Measurements from ENCODE around the gene ATRNL1. TPM values are rescaled to one million over a fixed set of nuclear protein-coding genes. Genes with fewer than 3 reads are reported as not detected.

The ATRNL1 gene
- total RNA-seq, 4 donors from 2014 or later = 4.4 to 18.4 (median 14.4) TPM

DNA sequence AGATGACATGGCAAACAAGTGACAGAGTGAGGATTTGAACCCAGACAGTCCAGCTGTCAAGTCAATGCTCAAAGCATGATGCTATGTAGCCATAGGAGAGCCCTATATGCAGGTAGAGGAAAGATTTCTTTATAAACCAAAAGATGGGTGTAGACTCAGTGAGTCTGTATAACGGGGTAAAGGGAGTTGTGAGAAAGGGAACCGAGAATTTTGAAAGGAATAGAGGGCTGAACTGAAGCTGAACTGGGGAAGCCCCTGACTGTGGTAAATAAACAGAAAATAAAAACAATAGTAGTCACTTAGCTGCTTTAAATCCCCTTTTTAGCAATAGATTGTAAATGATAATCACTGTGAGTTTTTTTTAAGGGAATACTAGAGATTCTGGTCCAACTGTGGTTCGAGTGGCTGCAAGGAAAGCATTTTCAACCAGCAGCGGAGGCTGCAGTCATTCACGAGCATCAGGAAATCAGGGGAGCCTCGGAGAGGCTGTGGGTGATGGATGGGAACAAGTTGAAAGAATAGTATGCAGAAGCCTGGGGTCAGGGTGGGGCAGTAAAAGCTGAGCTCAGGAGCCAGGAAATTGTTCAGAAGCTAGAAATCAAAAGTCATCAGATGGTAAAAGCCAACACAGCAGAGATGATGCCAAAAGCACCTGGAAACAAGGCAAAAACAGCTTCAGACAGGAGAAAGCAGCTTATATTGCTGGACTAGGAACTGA, 786.4 kb downstream of the ATRNL1 start:
- in situ Hi-C loops (cut with MboI; ENCODE audit: low pct_ligation_motif_present in 1 of 4, low pct_unique_long_range_greater_than_20kb in 1 of 4, low sequenced_read_pairs in 3 of 4) = no loop called here
- no peaks in the 10 kb centered on the region for H3K4me1 ChIP-seq
- intact Hi-C loops (cut with DNase I; ENCODE audit: low total_unique reads) = no loop called here
- no peak for DNase-seq
- TF ChIP-seq EP300 (IDR thresholded peaks at IDR 0.05; ENCODE audit: low read depth) = no peak
- no peaks in the 10 kb centered on the region for H3K27me3 ChIP-seq
- H3K4me3 ChIP-seq = no peak overlapping the region
- H3K36me3 ChIP-seq = no peaks in the 10 kb centered on the region
- 47 to 68% methylated on average over 6 of the region's 6 CpGs for WGBS, 2 donors (ENCODE audit: low coverage in 1 of 2)
- H3K27ac ChIP-seq = no peak overlapping the region
- H3K9me3 ChIP-seq = no peaks in the 10 kb centered on the region

DNA sequence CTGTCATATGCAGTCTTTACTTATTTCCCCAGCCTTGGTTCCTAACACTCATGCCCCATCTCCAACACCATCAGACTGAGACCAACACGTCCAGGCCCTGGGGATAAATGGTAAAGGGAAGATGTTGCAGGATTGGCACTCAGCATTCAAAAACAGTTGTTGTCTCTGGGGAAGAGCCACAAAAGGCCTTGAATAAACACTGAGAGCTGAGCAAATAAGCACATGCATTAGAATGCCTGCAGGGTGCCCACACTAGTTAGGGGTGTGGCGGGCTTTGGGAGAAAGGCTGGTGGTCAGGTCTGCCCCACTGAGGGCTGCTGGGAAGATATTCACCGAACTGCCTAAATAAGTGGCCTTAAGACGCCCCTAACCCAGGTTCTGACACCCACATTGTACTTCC, 788.9 kb downstream of the ATRNL1 start:
- Histone ChIP-seq H3K4me3 (no peak overlapping the region), H3K9me3 (no peaks in the 10 kb centered on the region), H3K27ac (no peak overlapping the region), H3K27me3 (no peaks in the 10 kb centered on the region), H3K4me1 (no peaks in the 10 kb centered on the region), H3K36me3 (no peaks in the 10 kb centered on the region)
- DNase-seq = no peak
- intact Hi-C loops (cut with DNase I; ENCODE audit: low total_unique reads) (no loop called here), in situ Hi-C loops (cut with MboI; ENCODE audit: low pct_ligation_motif_present in 1 of 4, low pct_unique_long_range_greater_than_20kb in 1 of 4, low sequenced_read_pairs in 3 of 4) (no loop called here)
- WGBS, 2 donors (ENCODE audit: low coverage in 1 of 2) = 82 to 100% methylated on average over 1 to 4 of the region's 4 CpGs
- no peak for TF ChIP-seq EP300 (IDR thresholded peaks at IDR 0.05; ENCODE audit: low read depth)

DNA sequence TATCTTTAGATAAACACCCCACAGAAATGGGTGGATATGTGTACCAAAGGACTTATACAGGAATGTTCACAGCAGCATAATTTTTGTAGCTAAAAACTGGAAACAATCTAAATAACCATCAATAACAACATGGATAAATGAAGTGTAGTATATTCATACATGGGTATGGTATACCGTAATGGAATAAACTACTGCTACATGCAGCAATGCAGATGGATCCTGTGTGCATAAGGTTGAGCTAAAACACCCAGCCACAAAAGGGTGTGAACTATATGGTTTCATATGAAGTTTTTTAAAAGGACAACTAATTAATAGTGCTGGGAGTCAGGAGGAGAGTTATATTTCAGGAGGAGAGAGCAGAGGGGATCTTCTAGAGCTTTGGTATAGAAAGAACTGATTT, 790.2 kb downstream of the ATRNL1 start:
- intact Hi-C loops (cut with DNase I; ENCODE audit: low total_unique reads) = no loop called here
- no peak overlapping the region for H3K27ac ChIP-seq
- no peaks in the 10 kb centered on the region for H3K27me3 ChIP-seq
- 86 to 91% methylated on average over 1 of the region's 1 CpG for WGBS, 2 donors (ENCODE audit: low coverage in 1 of 2)
- no peaks in the 10 kb centered on the region for H3K36me3 ChIP-seq
- no peak for TF ChIP-seq EP300 (IDR thresholded peaks at IDR 0.05; ENCODE audit: low read depth)
- no peak for TF ChIP-seq POLR2A (IDR thresholded peaks at IDR 0.05)
- TF ChIP-seq, protein P1, sequence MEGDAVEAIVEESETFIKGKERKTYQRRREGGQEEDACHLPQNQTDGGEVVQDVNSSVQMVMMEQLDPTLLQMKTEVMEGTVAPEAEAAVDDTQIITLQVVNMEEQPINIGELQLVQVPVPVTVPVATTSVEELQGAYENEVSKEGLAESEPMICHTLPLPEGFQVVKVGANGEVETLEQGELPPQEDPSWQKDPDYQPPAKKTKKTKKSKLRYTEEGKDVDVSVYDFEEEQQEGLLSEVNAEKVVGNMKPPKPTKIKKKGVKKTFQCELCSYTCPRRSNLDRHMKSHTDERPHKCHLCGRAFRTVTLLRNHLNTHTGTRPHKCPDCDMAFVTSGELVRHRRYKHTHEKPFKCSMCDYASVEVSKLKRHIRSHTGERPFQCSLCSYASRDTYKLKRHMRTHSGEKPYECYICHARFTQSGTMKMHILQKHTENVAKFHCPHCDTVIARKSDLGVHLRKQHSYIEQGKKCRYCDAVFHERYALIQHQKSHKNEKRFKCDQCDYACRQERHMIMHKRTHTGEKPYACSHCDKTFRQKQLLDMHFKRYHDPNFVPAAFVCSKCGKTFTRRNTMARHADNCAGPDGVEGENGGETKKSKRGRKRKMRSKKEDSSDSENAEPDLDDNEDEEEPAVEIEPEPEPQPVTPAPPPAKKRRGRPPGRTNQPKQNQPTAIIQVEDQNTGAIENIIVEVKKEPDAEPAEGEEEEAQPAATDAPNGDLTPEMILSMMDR (IDR thresholded peaks at IDR 0.05) = no peak
- TF ChIP-seq POLR2AphosphoS5 (IDR thresholded peaks at IDR 0.05) = no peak
- in situ Hi-C loops (cut with MboI; ENCODE audit: low pct_ligation_motif_present in 1 of 4, low pct_unique_long_range_greater_than_20kb in 1 of 4, low sequenced_read_pairs in 3 of 4) = no loop called here
- H3K9me3 ChIP-seq = no peaks in the 10 kb centered on the region
- H3K4me3 ChIP-seq = no peak overlapping the region
- no peaks in the 10 kb centered on the region for H3K4me1 ChIP-seq
- no peak for DNase-seq

DNA sequence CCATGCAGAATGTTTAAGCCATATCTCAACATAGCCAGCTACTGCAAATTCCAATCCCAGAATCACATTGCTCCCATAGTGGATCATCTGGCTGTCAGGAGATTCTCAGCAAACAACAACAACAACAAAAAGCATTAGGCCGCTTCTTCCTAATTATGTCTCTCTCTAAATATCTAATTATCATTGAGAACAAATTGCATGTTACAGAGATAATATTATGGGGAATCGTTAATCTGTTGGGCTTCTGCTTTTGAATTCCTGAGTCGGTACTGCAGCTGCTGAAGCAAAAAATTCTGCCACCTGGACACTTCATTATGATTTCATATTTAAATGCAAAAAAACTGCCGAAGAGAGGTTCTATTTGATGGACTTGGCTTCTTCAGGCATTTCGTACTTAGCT, 791.2 kb downstream of the ATRNL1 start:
- Histone ChIP-seq H3K4me1 (no peaks in the 10 kb centered on the region), H3K4me3 (no peak overlapping the region), H3K27me3 (no peaks in the 10 kb centered on the region), H3K27ac (no peak overlapping the region), H3K36me3 (no peaks in the 10 kb centered on the region), H3K9me3 (no peaks in the 10 kb centered on the region)
- intact Hi-C loops (cut with DNase I; ENCODE audit: low total_unique reads) (no loop called here), in situ Hi-C loops (cut with MboI; ENCODE audit: low pct_ligation_motif_present in 1 of 4, low pct_unique_long_range_greater_than_20kb in 1 of 4, low sequenced_read_pairs in 3 of 4) (no loop called here)
- TF ChIP-seq POLR2AphosphoS5 (IDR thresholded peaks at IDR 0.05) (no peak), EP300 (IDR thresholded peaks at IDR 0.05; ENCODE audit: low read depth) (no peak), POLR2A (IDR thresholded peaks at IDR 0.05) (no peak)
- TF ChIP-seq, protein P1 (IDR thresholded peaks at IDR 0.05) = no peak
- 87 to 97% methylated on average over 5 of the region's 5 CpGs for WGBS, 2 donors (ENCODE audit: low coverage in 1 of 2)
- DNase-seq = no peak

DNA sequence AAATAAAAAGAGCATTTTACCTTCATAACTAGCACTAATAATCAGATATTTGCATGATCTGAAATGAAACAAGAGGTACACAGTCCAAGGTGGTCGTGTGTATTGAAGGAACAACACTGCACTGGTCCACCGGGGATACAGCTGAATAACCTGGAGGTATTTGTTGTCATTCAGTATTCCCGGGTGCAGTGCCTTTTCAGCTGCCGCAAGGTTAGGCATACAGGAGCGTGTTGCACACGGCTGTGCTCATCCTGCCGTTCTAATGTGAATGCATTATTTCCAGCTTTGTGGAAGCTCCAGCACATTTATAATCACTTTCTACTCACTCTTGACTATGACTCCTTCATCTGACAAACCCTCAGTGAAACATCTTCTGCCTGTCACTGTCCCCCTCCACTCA, 802.0 kb downstream of the ATRNL1 start:
- no peak for TF ChIP-seq EP300 (IDR thresholded peaks at IDR 0.05; ENCODE audit: low read depth)
- no peak for TF ChIP-seq POLR2A (IDR thresholded peaks at IDR 0.05)
- intact Hi-C loops (cut with DNase I; ENCODE audit: low total_unique reads) (no loop called here), in situ Hi-C loops (cut with MboI; ENCODE audit: low pct_ligation_motif_present in 1 of 4, low pct_unique_long_range_greater_than_20kb in 1 of 4, low sequenced_read_pairs in 3 of 4) (no loop called here)
- Histone ChIP-seq H3K9me3 (no peaks in the 10 kb centered on the region), H3K27ac (no peak overlapping the region), H3K36me3 (no peaks in the 10 kb centered on the region), H3K4me1 (no peaks in the 10 kb centered on the region), H3K4me3 (no peak overlapping the region), H3K27me3 (no peaks in the 10 kb centered on the region)
- 84 to 100% methylated on average over 2 to 7 of the region's 7 CpGs for WGBS, 2 donors (ENCODE audit: low coverage in 1 of 2)
- DNase-seq = no peak
